ENCODE measurements around the gene TMEM151A.
"Not testable (repeated sequence)": the region's sequence is repeated elsewhere in the genome, so short reads cannot be mapped to it uniquely, and the experiment has no call there.

Gene TMEM151A

GRCh38 chr11:66291706-66292542 lies at the start of gene TMEM151A:
Gene TMEM151A, plus strand, starts transcription at chr11:66291894. Its CDS starts 120 bp downstream, at chr11:66292014.
- no peak for DNase-seq

- no peak for DNase-seq
Observed at GRCh38 chr11:66242095-66242765, 49.5 kb upstream of the TMEM151A start.

GRCh38 chr11:66243782-66244535 lies 47.7 kb upstream of the TMEM151A start:
- DNase-seq, result no peak

DNA sequence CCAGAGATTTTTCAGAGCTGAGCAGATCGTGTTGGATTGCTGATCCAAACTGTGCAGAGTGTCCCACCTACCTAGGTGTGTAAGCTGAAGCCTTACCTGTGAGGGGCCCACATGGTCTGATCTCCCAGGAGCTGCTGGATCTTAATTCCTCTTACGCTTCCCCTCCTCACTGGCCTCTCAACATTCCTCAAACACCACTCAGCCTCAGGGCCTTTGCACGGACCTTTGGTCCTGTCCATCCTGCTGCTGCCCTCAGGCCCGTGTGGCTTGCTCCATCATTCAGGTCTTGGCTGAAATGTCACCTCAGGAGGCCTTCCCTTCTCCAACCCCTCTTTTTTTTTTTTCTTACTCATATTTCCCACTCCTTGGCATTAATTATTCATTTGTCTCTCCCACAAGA lies 44.4 kb upstream of the TMEM151A start:
- DNase-seq, result no peak

DNA sequence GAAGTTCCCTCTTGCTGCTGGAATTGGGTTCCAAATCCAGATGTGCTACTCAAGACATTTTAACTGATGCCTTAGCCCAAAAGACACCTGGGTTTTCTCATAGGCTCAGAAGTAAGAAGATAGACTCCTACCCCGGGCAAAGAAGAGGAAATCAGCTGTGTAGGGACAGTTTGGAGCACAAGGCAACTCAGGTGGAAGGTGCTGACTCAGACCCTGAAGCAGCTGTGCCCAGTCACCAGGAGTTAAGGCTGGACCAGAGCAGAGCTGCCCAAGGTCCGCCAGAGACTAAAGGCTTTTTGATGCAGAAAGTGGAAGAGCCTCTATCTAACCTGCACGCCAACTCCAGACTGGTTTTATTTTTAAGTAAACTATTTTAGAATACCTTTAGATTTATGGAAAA lies 43.9 kb upstream of the TMEM151A start:
- no peak for DNase-seq

GRCh38 chr11:66248903-66249302 lies 42.8 kb upstream of the TMEM151A start:
- DNase-seq, result no peak

DNA sequence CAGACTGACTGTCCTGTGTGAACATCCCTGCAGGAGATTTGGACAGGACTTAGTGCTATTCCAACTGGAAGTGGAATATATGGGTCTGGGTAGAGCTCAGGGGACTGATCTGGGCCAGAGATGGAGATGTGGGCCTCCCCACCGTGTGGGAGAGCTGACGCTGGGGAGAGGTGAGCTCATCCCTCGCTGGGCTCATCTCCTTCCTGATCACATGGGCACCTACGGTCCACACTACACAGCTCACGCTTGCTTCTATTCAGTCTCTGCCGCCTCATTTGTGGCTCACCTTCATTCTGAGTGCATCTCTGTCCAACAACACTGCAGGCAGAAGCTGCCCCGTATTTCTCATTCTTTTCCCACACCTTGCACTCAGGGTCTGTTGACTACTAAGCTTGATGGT lies 39.9 kb upstream of the TMEM151A start:
- DNase-seq, result no peak

GRCh38 chr11:66253081-66253480 lies 38.6 kb upstream of the TMEM151A start:
- DNase-seq, result not testable (repeated sequence)

DNA sequence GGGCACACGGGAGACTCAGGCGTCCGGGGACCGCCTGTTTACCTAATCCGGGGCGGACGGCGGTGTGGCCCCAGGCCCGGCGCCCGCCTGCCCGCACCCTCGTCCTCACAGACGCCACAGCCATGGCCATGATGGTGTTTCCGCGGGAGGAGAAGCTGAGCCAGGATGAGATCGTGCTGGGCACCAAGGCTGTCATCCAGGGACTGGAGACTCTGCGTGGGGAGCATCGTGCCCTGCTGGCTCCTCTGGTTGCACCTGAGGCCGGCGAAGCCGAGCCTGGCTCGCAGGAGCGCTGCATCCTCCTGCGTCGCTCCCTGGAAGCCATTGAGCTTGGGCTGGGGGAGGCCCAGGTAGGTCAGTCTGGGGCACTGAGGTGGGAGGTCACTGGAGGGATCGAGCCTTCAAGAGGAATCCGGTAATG lies 33.2 kb upstream of the TMEM151A start:
- no peak for DNase-seq

DNA sequence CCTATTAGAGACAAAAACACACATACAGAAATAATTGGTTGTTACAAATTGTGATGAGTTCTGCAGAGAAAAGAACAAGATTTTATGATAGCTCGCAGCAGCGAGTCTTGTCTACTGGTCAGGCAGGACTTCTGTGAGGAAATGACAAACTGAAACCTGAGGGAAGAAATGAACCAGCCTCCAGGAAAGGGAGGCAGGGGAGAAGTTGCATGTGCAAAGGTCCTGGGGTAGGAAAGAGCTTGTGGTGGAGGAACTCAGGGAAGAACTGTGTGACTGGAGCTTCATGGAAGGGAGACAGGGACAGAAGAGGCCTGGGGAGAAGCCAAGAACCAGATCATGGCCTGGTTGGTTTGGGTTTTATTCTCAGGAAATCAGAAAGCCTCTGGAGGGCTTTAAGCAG lies 32.5 kb upstream of the TMEM151A start:
- DNase-seq, result no peak

DNA sequence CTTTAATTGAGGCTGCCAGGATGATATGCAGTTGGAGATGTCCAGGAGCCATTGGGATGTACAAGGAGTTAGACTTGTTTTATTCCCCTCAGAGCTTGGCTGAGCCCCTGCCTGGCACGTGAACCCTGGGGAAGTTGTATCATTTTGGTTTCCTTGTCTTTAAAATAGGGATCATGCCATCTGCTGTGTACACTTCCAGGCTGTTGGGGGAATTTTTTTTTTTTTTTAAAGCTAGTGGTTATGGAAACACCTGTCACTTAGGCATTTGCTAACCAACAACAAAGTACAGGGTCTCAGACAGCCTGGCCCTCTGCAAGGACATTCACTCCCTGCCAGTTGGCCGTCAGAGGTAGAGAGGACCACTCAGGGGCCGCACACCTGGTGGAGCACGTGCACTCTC lies 31.7 kb upstream of the TMEM151A start:
- DNase-seq, result no peak

GRCh38 chr11:66261578-66261977 lies 30.1 kb upstream of the TMEM151A start:
- DNase-seq, result no peak

DNA sequence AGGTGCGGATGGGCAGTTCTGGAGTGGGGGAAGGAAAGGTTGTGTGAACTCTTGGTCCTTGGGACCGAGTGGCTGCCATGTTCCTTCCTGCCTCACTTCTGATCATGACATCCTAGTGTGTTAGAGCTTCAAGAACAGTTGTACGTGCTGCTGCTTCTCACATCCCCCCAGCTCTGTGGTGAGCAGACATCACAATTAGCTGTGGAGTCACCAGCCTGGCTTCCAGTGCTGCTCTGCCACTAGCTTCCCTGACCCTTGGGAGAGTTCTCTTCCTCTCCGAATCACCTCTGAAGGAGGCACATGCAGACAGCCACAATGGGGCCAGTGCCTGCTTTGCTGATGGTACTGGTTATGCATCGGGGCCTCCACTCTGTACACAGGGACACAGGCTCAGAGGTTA lies 29.5 kb upstream of the TMEM151A start:
- DNase-seq, result no peak

- DNase-seq, result no peak
Observed at GRCh38 chr11:66262696-66263095, 29.0 kb upstream of the TMEM151A start.

GRCh38 chr11:66263231-66263630 lies 28.5 kb upstream of the TMEM151A start:
- no peak for DNase-seq

DNA sequence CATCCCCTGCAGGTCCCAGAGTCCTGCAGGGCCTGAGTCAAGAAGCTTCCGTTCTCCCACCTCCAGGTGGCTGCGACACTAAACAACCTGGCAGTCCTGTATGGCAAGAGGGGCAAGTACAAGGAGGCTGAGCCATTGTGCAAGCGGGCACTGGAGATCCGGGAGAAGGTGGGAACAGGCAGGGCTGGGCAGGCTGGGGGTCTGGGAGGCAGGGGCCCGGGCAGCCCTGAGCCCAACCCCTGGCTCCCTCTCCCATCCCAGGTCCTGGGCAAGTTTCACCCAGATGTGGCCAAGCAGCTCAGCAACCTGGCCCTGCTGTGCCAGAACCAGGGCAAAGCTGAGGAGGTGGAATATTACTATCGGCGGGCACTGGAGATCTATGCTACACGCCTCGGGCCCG lies 27.9 kb upstream of the TMEM151A start:
- DNase-seq, result no peak

- no peak for DNase-seq
Observed at GRCh38 chr11:66264383-66264782, 27.3 kb upstream of the TMEM151A start.

DNA sequence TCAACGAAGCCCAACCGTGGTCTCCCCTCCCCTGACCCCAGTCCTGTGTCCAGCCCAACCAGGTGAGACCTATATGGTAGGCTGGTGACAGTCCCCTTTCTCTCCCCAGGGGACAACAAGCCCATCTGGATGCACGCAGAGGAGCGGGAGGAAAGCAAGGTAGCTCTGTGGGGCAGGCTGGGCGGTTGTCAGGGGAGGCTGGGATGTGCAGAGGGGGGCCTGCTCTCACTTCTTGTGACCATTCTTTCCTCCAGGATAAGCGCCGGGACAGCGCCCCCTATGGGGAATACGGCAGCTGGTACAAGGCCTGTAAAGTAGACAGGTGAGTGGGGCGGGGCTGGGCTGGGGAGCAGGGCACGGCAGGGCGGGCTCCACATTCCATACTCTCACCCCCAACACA lies 26.8 kb upstream of the TMEM151A start:
- DNase-seq, result peak; percentile 45

DNA sequence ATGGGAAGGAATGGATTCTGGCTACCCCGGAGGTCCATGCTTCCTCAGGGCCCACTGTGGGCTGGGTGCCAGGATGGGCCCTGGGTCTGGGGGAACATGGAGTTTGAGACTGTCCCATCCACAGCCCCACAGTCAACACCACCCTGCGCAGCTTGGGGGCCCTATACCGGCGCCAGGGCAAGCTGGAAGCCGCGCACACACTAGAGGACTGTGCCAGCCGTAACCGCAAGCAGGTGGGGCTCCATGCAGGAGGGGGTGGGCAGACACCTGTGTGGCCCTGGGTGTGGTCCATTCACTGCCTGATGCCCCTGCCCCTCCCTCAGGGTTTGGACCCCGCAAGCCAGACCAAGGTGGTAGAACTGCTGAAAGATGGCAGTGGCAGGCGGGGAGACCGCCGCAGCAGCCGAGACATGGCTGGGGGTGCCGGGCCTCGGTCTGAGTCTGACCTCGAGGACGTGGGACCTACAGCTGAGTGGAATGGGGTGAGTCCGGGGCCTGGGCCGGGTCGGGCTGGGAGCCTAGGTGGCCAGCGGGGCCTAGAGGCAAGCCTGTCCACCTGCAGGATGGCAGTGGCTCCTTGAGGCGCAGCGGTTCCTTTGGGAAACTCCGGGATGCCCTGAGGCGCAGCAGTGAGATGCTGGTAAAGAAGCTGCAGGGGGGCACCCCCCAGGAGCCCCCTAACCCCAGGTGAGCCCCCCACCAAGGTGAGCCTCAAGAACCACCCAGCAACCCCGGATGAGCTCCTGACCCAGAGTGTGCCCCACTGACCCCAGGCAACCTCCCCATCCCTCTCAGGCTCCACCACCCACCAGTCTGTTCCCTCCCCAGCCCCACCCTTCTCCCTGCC lies 25.9 kb upstream of the TMEM151A start:
- DNase-seq, result no peak

GRCh38 chr11:66266378-66267038 lies 25.2 kb upstream of the TMEM151A start:
- no peak for DNase-seq

DNA sequence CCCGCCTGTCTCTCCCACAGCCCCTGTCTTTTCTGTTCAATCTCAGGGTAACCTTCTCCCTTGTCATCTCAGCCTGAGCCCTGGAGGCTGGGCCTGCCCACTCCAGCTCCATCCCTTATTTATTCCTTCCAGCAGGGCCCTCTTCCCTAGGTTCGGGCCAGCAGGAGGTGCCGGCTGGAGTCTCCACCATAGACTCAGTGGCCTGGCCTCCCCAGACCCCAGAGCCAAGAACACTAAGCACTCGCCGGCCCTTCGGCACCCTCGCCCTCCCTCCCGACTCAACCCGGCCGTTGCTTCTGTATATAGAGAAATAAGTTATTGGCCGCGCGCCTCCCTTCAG lies 24.7 kb upstream of the TMEM151A start:
- no peak for DNase-seq

All from CD4-positive, alpha-beta T cell treated with Interleukin-21 for 1 hour (primary cell).